Stimulated activated CD8-positive, alpha-beta memory T cell treated with anti-CD3 and anti-CD28 coated beads, Interleukin-12 subunit alpha, Interleukin-12 subunit beta, amount 100 ng/mL, for 4 hours (primary cell): ENCODE measurements around the gene SLAMF9.
A peak's percentile ranks its signal among the peaks of the same experiment; 100 is the strongest.

Experiments
- DNase-seq: peaks from one replicate; pipeline ENCODE4 v3.0.0-alpha.2; 2020; ENCODE audit warnings: low read depth

Gene SLAMF9

GRCh38 chr1:159945483-159946241 is 8.4 kb downstream of the SLAMF9 start, which contains the start of gene IGSF9:
Gene IGSF9, minus strand, starts transcription at chr1:159945613. Its CDS starts 2,159 bp downstream, at chr1:159943454.
- DNase-seq, result peak; percentile 76

- DNase-seq, result no peak
Measured at GRCh38 chr1:159944623-159945455, 9.2 kb downstream of the SLAMF9 start.

GRCh38 chr1:159943908-159944622 is 10.0 kb downstream of the SLAMF9 start:
- DNase-seq, result no peak

- no peak for DNase-seq
Measured at GRCh38 chr1:159943278-159943640, 10.8 kb downstream of the SLAMF9 start.

GRCh38 chr1:159942632-159943277 is 11.3 kb downstream of the SLAMF9 start:
- DNase-seq, result no peak

GRCh38 chr1:159941591-159942560 is 12.2 kb downstream of the SLAMF9 start:
- no peak for DNase-seq

- no peak for DNase-seq
Measured at GRCh38 chr1:159941141-159941540, 12.9 kb downstream of the SLAMF9 start.

GRCh38 chr1:159940006-159940620 is 13.9 kb downstream of the SLAMF9 start:
- DNase-seq, result no peak

- no peak for DNase-seq
Measured at GRCh38 chr1:159939678-159940002, 14.4 kb downstream of the SLAMF9 start.

- DNase-seq, result no peak
Measured at GRCh38 chr1:159938905-159939677, 14.9 kb downstream of the SLAMF9 start.

GRCh38 chr1:159938211-159938852 is 15.7 kb downstream of the SLAMF9 start:
- no peak for DNase-seq

- DNase-seq, result no peak
Measured at GRCh38 chr1:159937054-159937750, 16.8 kb downstream of the SLAMF9 start.

GRCh38 chr1:159936273-159936904 is 17.6 kb downstream of the SLAMF9 start:
- peak; percentile 62 for DNase-seq

GRCh38 chr1:159935719-159936272 is 18.2 kb downstream of the SLAMF9 start:
- DNase-seq, result no peak

- no peak for DNase-seq
Measured at GRCh38 chr1:159935305-159935704, 18.7 kb downstream of the SLAMF9 start.

GRCh38 chr1:159934136-159935039 is 19.6 kb downstream of the SLAMF9 start:
- DNase-seq, result no peak

GRCh38 chr1:159933347-159933746 is 20.7 kb downstream of the SLAMF9 start:
- no peak for DNase-seq
